GM19035 (cell line): ENCODE data around the gene RAB8A.
"Not testable (repeated sequence)": the region's sequence is repeated elsewhere in the genome, so short reads cannot be mapped to it uniquely, and the experiment has no call there.

Experiments used
- ATAC-seq: cut with Tn5 transposase; IDR thresholded peaks from one replicate; pipeline ENCODE4 v1.9.1; 2021; ENCODE audit not compliant: unreplicated experiment

RAB8A gene

DNA sequence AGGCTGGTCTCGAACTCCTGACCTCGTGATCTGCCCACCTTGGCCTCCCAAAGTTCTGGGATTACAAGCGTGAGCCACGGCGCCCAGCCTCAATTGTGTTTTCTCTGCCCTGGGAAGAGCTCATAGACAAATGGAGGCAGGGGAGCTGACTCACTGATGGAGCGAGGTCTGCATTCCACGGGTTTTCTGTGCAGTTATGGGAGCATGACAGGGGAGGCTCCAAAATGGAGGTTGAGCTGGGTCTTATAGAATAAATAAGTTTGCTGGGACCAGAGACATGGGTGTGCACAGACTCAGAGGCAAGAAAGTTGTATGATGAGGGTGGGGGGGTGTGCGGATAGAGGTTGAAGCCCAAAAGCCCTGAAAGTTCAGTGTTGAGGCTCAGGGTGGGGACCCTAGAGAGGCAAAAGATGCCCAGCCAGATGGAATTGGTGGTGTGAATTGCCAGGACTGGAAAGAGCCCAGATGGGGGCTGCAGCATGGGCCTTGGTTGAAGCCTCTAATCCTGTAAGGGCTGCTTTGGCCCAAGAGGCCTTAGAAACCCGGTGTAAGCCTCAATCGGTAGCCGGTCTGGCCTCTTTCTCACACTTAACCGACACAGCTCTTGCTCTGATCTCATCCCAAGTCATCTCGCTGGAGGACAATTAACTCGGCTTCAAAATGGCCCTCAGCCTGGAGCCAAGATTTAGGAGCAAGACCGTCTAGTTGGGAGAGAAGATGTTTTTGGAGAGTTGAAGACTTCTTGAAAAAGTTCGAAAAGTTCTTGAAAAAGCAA is 33.5 kb upstream of the RAB8A start:
- no peak for ATAC-seq

DNA sequence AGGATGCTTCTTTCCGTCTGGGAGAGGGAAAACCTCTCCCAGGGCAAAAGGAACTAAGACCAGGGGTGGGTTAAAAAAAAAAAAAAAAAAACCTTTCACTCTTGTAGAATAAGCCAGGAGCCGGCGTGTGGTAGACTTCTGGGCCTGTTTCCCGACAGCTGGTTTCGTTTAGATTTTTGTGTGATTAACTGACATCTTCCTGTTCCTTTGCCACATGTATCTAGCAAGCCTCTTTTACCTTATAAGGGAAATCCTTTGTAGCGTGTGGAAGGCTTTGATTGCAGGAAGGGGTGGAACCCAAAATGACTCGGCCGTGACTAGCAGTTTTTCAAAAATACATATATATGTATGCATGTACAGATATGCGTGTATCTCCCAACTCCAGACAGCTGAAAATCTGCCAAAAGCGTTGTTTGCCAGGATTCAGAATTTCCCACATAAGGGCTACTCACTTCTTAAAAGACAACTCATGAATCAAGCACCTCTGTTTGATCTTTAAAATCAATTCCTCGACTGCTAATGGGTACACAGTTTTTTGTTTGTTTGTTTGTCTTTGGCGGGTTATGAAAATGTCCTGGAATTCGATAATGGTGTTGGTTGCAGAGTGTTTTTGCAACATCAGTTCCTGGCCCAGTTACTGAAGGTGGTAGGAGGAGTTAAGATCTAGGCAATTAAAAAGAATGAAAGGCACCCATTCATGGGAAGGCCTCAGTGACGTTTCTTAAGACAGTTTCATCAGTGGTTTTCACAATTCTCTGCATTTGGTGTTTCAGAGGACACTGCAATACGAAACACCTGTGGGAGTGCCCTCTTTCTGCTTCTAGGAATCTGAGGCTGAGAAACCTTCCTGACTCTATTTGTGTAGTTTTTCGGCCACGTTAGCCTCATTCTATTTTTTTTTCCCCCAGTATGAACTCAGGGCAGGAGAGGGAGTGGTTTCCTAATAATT is 32.7 kb upstream of the RAB8A start:
- no peak for ATAC-seq

GRCh38 chr19:16084067-16084685 is 27.5 kb upstream of the RAB8A start:
- ATAC-seq: no peak

DNA sequence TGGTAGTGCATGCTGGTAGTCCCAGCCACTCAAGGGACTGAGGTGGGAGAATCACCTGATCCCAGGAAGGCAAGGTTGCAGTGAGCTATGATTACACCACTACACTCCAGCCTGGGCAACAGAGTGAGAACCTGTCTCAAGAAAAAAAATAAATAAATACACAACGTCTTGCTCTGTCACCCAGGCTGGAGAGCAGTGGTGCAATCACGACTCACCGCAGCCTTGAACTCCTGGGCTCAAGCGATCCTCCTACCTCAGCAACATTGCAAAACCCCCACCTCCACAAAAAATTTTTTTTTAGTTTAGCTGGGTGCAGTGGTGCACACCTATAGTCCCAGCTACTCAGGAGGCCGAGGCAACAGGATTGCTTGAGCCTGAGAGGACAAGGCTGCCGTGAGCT is 26.6 kb upstream of the RAB8A start:
- ATAC-seq: no peak

DNA sequence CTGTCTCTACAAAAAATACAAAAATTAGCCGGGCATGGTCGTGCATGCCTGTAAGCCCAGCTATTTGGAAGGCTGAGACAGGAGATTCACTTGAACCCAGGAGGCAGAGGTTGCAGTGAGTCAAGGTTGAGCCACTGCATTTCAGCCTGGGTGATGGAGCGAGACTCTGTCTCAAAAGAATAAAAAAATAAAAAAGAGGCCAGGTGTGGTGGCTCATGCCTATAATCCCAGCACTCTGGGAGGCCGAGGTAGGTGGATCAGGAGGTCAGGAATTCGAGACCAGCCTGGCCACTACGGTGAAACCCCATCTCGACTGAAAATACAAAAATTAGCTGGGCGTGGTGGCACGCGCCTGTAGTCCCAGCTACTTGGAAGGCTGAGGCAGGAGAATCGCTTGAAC is 24.3 kb upstream of the RAB8A start:
- not testable (repeated sequence) for ATAC-seq

- ATAC-seq: no peak
Observed at GRCh38 chr19:16087940-16088339, 23.7 kb upstream of the RAB8A start.

- no peak for ATAC-seq
Observed at GRCh38 chr19:16088351-16089009, 23.2 kb upstream of the RAB8A start.

- no peak for ATAC-seq
Observed at GRCh38 chr19:16089010-16089846, 22.5 kb upstream of the RAB8A start.

GRCh38 chr19:16091546-16092475 is 19.9 kb upstream of the RAB8A start:
- ATAC-seq: no peak

- no peak for ATAC-seq
Observed at GRCh38 chr19:16094360-16095070, 17.2 kb upstream of the RAB8A start.

DNA sequence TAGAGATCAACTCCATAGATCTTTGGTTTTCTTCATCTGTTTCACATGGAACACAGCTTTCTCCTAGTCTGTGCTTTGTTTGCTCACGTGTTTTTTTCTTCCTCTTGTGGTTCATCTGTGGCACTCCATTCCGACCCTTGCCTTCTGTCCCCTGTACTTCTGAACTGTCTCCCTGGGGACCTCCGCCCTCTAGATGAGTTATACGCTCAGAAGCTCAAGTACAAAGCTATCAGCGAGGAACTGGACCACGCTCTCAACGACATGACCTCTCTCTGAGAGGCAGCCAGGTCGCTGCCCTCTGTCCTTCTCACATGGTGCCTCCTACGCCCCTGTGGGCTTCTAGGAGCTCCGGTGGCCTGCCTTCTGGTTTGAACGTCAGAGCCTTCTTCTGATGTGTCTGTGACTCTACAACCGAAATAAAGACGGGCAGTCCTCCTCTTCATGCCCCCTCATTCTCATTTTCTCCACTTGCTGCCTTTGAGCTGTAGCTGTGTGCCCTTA is 16.6 kb upstream of the RAB8A start:
- ATAC-seq: no peak

DNA sequence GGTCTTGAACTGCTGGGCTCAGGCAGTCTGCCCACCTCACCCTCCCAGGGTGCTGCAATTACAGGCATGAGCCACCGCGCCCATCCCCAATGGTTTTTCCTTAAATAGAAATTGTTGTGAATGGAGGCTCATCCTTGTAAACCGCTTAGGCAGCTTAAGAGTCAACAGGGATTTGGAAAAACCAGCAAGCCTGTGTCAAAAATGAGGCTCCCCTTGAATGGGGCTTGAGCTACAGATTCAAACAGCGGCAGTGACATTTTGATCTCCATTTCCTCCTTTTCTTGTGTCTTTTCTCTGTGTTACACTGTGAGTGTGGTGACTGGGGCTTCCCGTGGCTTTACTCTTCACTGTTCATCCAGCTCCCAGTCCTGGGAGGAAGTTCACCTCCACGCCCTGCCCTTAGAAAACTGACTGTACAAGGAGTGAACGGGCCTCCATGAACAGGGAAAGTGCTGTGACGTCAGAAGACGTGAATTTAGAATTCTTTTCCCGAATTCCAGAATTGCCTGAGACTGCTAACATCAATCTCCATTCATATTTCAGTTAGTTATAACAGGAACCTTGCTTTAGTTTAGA is 15.3 kb upstream of the RAB8A start:
- no peak for ATAC-seq

DNA sequence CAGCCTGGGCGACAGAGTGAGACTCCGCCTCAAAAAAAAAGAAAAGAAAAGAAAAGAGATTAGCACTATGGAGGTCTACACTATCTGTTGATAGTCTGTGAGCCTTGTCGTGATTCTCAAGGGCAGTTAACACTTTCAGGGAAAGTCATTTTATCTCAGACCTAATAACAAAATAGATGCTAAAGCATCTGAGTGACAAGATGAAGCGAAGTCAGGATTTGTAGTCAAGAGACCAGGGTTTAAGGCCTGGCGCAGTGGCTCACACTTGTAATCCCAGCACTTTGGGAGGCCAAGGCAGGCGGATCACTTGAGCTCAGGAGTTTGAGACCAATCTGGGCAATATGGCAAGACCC is 13.3 kb upstream of the RAB8A start:
- no peak for ATAC-seq

GRCh38 chr19:16098821-16099220 is 12.9 kb upstream of the RAB8A start:
- no peak for ATAC-seq

DNA sequence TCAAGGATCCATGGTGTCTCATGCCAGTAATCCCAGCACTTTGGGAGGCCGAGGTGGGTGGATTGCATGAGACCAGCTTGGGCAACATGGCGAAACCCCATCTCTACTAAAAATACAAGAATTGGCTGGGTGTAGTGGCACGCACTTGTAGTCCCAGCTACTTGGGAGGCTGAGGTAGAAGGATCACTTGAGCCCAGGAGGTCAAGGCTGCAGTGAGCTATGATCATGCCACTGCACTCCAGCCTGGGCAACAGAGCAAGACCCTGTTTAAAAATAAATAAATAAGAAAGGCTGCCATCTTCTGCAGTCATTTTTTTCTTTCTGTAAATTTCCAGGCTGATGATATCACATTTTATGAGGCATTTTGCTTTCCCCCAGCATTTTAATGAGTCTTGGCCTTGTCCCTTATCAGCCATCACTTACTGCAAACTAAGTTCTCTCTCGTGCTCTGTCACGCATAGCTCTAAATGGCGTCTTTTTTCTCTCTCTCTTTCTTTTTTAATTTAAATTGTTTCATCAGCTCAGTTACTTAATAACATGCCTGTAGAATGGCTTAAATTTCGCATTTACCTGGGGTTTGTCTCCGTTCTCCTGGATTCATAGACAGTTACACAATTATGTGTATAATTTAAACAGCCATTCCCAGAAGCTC is 12.2 kb upstream of the RAB8A start:
- not testable (repeated sequence) for ATAC-seq

DNA sequence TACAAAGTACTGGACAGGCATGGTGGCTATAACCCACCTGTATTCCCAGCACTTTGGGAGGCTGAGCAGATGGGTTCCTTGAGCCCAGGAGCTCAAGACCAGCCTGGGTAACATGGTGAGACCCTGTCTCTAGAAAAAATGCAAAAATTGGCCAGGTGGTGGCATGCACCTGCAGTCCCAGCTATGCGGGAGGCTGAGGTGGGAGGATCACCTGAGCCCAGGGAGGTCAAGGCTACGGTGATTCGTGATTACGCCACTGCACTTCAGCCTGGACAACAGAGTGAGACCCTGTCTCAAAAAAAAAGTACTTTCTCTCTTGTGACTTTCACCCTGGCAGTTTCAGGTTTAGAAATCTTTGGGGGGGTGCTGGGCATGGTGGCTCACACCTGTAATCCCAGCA is 11.2 kb upstream of the RAB8A start:
- ATAC-seq: no peak

GRCh38 chr19:16104722-16105121 is 7.0 kb upstream of the RAB8A start:
- no peak for ATAC-seq

- ATAC-seq: no peak
Observed at GRCh38 chr19:16106121-16106520, 5.6 kb upstream of the RAB8A start.
